ENCODE measurements around the gene WDR83. TPM values are rescaled to one million over a fixed set of nuclear protein-coding genes. Genes with fewer than 3 reads are reported as not detected.

WDR83 gene
- total and polyA plus RNA-seq, 2 of the 8 experiments (the other 6 are each of a cell fraction or from before 2014, with no cell fraction given): 12.6 to 15.3 TPM

- TF ChIP-seq PHF8 (conservative IDR thresholded peaks at IDR 0.05; ENCODE audit: low read depth, low read length) (no peak), ASH2L (IDR thresholded peaks at IDR 0.05; ENCODE audit: low read length) (no peak), RNF2 (IDR thresholded peaks at IDR 0.05; ENCODE audit: borderline replicate concordance, low read depth, low read length, missing control alignments, poor library complexity, severe bottlenecking) (no peak)
Observed at GRCh38 chr19:12649941-12650340, 16.7 kb upstream of the WDR83 start (continued).

Data from H1 (cell line).